Mesothelial cell of epicardium (in vitro differentiated cells): ENCODE results near the gene STXBP5. TPM values are rescaled to one million over a fixed set of nuclear protein-coding genes. Genes with fewer than 3 reads are reported as not detected.

Experiments
- DNase-seq, 2 experiments: peaks; one replicate each; pipeline ENCODE4 v3.0.0; 2021; ENCODE audit warnings: low spot score in 2 of 2; ENCODE audit not compliant: unreplicated experiment in 2 of 2
- H3K27ac Mint-ChIP-seq: 2 replicates; pipeline ENCODE4 v1.8.0; 2021; ENCODE audit warnings: mixed read lengths
- H3K27me3 Mint-ChIP-seq: 2 replicates; pipeline ENCODE4 v1.8.0; 2021; ENCODE audit warnings: low read depth, mixed read lengths
- H3K36me3 Mint-ChIP-seq: 2 replicates; pipeline ENCODE4 v1.8.0; 2021; ENCODE audit warnings: mixed read lengths
- H3K4me1 Mint-ChIP-seq: 2 replicates; pipeline ENCODE4 v1.8.0; 2021; ENCODE audit warnings: mixed read lengths
- H3K4me3 Mint-ChIP-seq: 2 replicates; pipeline ENCODE4 v1.8.0; 2021; ENCODE audit warnings: mild to moderate bottlenecking, moderate library complexity, mixed read lengths
- H3K9me3 Mint-ChIP-seq: 2 replicates; pipeline ENCODE4 v1.8.0; 2021; ENCODE audit warnings: mixed read lengths
- CTCF ChIP-seq: fragments of 200-600 bp; sonication (generic); IDR thresholded peaks from one replicate; pipeline ENCODE4 v1.5.0; 2021; ENCODE audit warnings: antibody characterized with exemption; ENCODE audit not compliant: unreplicated experiment
- total RNA-seq: library from RNA; stranded (reverse); gene quantifications from 3 replicates; pipeline ENCODE4 v1.2.1, GENCODE V29; 2021

STXBP5 gene
- total RNA-seq, 1 donor from 2014 or later: 22.0 TPM

- H3K4me3 Mint-ChIP-seq: no peak overlapping the region
- DNase-seq: no peak
- H3K27ac Mint-ChIP-seq: no peak overlapping the region
- no peak for TF ChIP-seq CTCF
- H3K9me3 Mint-ChIP-seq: no peaks in the 10 kb centered on the region
- no peaks in the 10 kb centered on the region for H3K36me3 Mint-ChIP-seq
- no peaks in the 10 kb centered on the region for H3K27me3 Mint-ChIP-seq
- H3K4me1 Mint-ChIP-seq: no peaks in the 10 kb centered on the region
Observed at GRCh38 chr6:147164761-147165160, 39.5 kb upstream of the STXBP5 start.

- Mint-ChIP-seq H3K27me3 (no peaks in the 10 kb centered on the region), H3K9me3 (no peaks in the 10 kb centered on the region), H3K36me3 (no peaks in the 10 kb centered on the region), H3K27ac (no peak overlapping the region), H3K4me3 (no peak overlapping the region), H3K4me1 (no peaks in the 10 kb centered on the region)
- no peak for TF ChIP-seq CTCF
- no peak for DNase-seq
Observed at GRCh38 chr6:147166360-147166944, 37.8 kb upstream of the STXBP5 start.

- H3K4me1 Mint-ChIP-seq: no peaks in the 10 kb centered on the region
- no peak for TF ChIP-seq CTCF
- no peaks in the 10 kb centered on the region for H3K36me3 Mint-ChIP-seq
- no peak for DNase-seq
- H3K27ac Mint-ChIP-seq: no peak overlapping the region
- no peaks in the 10 kb centered on the region for H3K27me3 Mint-ChIP-seq
- no peak overlapping the region for H3K4me3 Mint-ChIP-seq
- no peaks in the 10 kb centered on the region for H3K9me3 Mint-ChIP-seq
Observed at GRCh38 chr6:147166992-147167391, 37.2 kb upstream of the STXBP5 start.

GRCh38 chr6:147167576-147168461 is 36.4 kb upstream of the STXBP5 start:
- no peak for TF ChIP-seq CTCF
- no peak for DNase-seq
- no peaks in the 10 kb centered on the region for H3K9me3 Mint-ChIP-seq
- no peak overlapping the region for H3K27ac Mint-ChIP-seq
- no peaks in the 10 kb centered on the region for H3K27me3 Mint-ChIP-seq
- no peaks in the 10 kb centered on the region for H3K4me1 Mint-ChIP-seq
- H3K36me3 Mint-ChIP-seq: no peaks in the 10 kb centered on the region
- H3K4me3 Mint-ChIP-seq: no peak overlapping the region

- H3K36me3 Mint-ChIP-seq: no peaks in the 10 kb centered on the region
- no peaks in the 10 kb centered on the region for H3K9me3 Mint-ChIP-seq
- H3K27me3 Mint-ChIP-seq: no peaks in the 10 kb centered on the region
- no peak for DNase-seq
- H3K27ac Mint-ChIP-seq: no peak overlapping the region
- H3K4me3 Mint-ChIP-seq: no peak overlapping the region
- no peak for TF ChIP-seq CTCF
- no peaks in the 10 kb centered on the region for H3K4me1 Mint-ChIP-seq
Observed at GRCh38 chr6:147169529-147169928, 34.7 kb upstream of the STXBP5 start.
